Measurements from ENCODE around the gene FAM118B.

The FAM118B gene

DNA sequence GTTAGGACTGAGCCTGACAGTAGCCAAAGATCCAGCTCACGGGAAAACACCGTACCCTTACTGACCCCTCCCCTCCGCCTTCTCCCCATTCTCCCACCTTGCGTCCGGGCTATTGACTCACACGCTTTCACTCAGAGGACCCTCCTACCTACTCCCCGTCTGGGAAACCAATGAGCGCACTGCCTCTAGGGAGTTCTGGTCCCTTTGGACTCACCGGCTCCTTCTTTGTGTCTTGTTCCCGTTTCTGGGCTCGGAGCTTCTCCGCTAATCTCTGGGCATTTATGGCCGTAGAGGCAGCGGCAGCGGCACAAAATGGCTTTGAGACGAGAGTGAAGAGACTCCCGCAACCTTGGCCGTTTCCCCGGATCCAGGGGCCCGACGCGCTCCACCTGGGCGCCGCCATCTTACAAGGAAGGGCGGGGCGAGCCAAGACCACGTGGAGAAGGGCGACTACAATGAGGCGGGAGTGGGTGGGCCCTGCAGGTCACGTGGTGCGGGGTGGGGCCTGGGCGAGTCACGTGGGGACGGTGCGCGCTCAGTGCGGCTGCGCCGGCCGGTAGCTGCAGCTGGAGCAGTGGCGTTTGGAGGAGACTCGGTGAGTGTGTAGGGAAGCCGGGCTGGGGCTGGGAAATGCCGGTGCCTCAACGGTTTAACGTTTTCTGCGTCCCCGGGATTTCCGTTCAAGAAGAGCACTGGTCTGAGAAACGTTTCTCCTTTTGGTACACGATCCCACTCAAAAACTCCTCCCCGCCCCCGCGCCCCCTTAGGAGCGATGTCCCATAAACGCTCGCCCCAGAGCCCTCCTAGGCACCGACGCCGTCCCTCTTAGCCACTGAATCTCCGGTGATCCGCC, at the start of gene FAM118B, which contains the start of gene RPUSD4:
TSS of gene FAM118B (plus strand) at position 547 of the 853 bp plus-strand sequence. CDS start 23,220 bp downstream, outside the sequence.
TSS of gene RPUSD4 (minus strand) at position 415 of the 853 bp plus-strand sequence. CDS start at position 403, 12 bp downstream.
- DNase-seq (ENCODE audit: low read depth, low spot score), result peak; percentile 98

DNA sequence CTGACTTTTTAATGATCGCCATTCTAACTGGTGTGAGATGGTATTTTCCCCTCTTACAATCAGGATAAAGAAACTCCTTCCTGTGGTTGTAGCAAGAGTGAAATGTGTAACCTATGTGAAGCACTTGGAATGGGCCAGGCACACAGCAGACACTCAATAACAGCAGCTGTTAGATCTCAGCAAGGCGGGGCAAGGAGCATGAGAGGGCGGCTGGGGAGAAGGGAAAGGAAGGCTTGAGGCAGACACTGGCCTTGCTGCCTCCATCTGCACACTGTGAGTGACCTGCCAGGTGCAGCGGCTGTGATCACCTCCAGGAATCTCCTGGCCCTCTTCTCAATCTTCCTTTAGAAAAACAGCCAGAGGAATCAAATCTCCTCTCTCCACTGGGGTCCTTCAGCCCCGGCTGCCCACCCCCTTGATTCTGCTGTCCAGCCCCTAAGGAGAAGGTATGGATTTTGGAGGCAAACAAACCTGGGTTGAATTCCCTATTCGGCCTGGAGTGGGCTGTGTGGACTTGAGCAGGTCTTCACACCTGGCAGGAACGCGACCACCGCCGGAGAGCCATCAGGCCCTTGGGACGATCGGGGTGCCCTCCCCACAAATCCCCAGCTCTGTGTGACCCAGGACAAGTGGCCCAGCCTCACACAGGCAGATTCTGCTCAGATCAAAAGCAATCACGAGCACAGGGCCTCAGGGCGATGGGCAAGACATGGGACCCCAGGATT, 49.1 kb upstream of the FAM118B start:
- DNase-seq (ENCODE audit: low read depth, low spot score), result no peak

DNA sequence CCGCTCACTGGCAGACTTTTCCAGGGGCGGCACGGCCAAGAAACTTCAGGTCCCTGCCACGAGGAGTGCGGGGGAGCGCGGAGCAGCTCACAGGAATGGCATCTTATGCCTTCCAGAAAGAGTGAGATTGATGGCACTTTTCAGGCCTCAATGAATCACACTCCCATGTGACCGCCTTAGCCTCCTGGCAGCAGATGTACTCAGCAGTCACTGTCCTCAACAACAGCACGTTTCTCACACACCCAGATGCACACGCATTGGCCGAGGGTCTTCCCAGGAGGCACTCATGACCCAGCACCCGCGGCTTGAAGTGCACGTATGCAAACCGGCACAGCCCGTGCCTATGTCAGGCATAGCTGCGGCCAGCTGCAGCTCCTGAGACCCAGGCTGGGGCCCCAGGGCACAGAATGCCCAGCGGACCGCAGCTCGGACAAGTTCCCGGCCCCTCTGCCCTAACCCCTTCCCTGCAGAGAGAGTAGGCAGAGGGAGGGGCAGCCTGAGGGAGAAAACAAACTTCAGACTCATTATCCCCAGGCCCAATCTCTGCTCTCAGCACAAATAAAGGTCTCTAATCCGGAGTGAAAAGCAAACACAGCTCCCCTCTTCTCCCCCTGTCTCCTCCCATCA, 48.4 kb upstream of the FAM118B start:
- peak; percentile 86 for DNase-seq (ENCODE audit: low read depth, low spot score)

DNA sequence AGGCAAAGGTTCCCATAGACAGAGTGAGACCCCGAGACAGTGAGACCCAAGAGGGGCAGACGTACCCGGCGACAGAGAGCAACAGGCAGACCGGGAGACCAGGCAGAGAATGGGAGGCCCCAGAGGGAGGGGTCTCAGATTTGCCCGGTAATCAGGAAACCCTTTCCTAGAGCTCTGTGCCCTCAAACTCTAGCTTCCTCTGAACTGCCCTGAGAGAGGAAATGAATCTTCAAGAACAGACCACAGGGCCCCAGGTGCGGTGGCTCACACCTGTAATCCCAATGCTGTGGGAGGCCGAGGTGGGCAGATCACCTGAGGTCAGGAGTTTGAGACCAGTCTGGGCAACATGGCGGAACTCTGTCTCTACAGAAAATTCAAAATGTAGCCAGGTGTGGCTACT, 47.8 kb upstream of the FAM118B start:
- DNase-seq (ENCODE audit: low read depth, low spot score), result no peak

DNA sequence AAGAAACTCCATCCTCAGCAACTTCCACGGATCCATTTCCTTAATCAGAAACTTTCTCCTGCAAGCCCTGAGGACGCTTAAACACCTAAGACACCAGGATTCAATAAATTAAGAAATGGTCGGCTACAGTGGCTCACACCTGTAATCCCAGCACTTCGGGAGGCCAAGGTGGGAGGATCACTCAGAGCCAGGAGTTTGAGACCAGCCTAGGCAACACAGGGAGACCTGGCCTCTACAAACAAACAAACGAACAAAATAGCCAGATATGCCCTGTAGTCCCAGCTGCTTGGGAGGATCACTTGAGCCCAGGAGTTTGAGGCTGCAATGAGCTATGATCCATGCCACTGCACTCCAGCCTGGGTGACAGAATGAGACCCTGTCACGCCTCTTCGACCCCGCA, 46.8 kb upstream of the FAM118B start:
- DNase-seq (ENCODE audit: low read depth, low spot score), result no peak

DNA sequence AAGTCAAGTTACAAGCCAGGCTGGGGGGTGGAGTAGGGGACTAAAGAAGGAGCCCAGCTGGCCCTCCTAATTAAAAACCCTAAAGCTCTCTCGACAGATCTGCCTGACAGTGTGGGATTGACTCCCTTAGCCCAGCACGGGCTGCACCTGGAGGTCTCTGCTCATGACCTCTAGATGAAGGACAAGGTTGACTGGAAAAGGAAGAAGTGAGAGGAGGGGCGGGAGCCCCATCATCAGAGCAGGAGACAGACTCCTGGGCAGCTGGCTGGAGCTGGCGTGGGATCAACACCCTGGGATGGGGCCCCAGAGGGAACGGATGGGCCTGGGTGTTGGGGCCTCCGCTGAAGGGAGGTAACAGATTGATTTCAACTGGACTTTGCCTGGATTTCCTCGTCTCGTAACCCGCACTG, 46.3 kb upstream of the FAM118B start:
- DNase-seq (ENCODE audit: low read depth, low spot score), result no peak

GRCh38 chr11:126165757-126166156, 45.8 kb upstream of the FAM118B start:
- no peak for DNase-seq (ENCODE audit: low read depth, low spot score)

- no peak for DNase-seq (ENCODE audit: low read depth, low spot score)
These were observed 45.2 kb upstream of the FAM118B start for GRCh38 chr11:126166413-126166812.

DNA sequence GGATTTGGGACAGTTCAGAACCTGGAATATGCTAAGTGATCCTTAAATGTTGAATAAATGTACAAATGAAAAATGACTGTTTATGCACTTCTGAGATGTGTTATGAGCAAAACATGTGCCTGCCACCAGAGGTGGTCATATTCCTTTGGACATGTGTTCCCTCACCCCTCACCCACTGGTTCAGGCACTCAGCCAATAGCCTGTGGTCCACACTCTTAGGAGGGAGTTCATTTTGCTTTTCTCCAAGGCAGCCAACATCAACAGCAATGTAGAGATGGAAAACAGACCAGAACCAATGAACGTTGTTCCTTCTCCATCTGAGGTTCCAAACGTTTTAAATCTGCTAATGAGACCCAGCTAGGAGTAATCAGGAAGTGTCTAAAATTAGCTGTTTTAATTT, 44.1 kb upstream of the FAM118B start:
- no peak for DNase-seq (ENCODE audit: low read depth, low spot score)

GRCh38 chr11:126169291-126169690, 42.3 kb upstream of the FAM118B start:
- DNase-seq (ENCODE audit: low read depth, low spot score), result no peak

DNA sequence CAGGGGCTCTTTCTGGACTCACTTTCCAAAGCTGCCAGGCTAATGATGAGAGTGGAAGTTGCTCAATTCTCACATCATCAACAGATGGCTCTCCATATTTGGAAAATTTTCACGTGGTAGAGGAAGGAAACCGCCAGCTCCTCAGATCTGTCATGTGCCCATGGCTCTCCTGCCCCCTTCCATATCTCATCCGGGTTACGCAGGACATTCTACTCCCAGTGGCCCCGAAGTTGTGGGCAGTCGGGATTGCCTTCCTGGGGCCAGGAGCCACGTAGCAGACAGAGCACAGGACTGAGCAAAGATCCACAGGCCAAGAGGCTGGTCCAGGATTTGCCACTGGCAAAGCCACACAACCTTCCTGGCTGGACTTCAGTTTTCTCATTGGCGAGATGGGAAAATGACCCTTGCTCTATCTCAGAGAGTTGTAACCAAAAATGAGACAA, 39.0 kb upstream of the FAM118B start:
- DNase-seq (ENCODE audit: low read depth, low spot score), result no peak

GRCh38 chr11:126173257-126173656, 38.3 kb upstream of the FAM118B start:
- no peak for DNase-seq (ENCODE audit: low read depth, low spot score)

GRCh38 chr11:126174816-126175215, 36.8 kb upstream of the FAM118B start:
- DNase-seq (ENCODE audit: low read depth, low spot score), result no peak

DNA sequence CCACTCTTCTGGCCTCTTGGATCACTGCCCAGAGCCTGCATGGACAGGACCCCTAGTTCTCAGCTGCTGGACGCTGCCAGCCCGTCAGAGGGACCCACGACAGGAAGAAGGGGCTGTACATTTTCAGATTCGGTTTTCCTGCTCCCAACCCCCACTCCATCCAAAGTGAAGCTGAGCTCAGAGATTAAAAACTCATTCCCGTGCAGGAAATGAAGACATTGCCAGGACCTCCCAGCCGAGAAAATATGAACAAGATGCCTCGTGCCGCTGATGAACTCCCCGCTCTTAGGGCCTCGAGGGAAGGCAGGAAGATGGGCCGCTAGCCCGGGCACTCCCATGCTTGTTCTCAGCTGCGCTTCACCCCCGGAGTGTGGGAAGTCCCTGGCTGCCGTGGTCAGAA, 36.2 kb upstream of the FAM118B start:
- no peak for DNase-seq (ENCODE audit: low read depth, low spot score)

- DNase-seq (ENCODE audit: low read depth, low spot score), result no peak
These were observed 34.6 kb upstream of the FAM118B start for GRCh38 chr11:126176853-126177470.

- DNase-seq (ENCODE audit: low read depth, low spot score), result no peak
These were observed 29.4 kb upstream of the FAM118B start for GRCh38 chr11:126181939-126182730.

GRCh38 chr11:126182787-126183445, 28.7 kb upstream of the FAM118B start:
- DNase-seq (ENCODE audit: low read depth, low spot score), result no peak

DNA sequence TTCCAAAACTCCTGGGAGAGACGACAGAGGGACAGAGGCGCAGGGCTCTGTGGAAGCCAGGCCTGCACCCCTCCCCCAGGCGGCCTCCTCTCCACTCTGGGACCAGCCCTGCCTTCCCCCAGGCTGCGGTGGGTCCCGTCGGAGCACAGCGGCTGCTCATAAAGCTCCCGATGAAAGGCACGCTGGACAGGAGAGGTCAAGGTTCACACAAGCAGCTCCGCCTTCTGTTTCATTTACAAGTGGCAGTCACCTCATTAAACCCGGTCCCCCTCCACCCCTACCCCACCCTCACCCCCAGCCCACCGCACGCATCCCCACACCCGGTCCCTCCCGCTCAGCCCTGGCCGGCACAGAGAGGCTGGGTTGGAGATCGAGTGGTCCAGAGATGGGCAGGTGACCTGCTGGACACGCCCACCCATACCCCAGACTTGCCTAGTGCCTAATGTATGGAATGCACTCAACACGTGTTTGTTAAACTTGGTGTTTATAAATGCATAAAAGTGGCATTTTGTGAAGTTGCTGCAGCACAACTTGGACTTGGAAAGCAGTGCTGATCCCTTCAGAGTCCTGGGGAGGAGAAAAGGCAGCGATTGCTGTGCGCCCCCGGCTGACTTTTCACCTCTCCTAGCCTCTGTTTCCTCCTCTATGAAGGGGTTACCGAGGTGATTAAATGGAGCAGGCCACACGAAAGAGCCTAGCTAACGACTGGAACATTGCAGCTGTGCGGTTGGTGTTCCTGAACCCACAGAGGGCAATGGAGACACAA, 26.1 kb upstream of the FAM118B start:
- no peak for DNase-seq (ENCODE audit: low read depth, low spot score)

DNA sequence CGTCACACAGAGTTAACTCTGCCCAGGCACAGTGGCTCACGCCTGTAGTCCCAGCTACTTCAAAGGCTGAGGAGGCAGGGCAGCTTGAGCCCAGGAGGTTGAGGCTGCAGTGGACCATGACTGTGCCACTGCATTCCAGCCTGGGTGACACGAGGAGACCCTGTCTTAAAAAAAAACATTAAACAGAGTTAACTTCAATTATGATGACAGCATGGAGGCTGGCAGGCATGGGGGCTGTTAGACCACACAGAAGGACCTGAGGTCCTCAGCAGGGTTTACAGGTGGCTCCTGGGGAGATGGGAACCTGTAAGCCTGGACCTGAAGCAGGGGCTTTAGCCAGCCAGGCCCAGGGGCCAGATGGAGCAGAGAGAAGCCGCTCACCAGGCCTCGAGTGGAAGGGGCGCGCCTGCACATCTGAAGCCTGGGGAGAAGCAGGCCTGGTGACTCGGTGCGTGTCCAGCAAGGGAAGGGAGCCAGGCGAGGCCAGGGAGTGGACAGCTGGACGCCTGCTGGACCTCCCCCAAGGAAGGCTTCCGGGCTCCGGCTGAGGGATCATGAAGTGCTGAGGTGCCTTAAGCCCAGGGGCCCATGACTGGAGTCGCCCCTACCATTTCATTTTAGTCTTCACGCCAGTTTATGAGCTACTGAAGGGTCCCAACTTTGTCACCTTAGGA, 25.4 kb upstream of the FAM118B start:
- no peak for DNase-seq (ENCODE audit: low read depth, low spot score)

Measured in ELF-1 (cell line).